Hepatocyte (in vitro differentiated cells): ENCODE data around the gene CLMP. TPM values are rescaled to one million over a fixed set of nuclear protein-coding genes. Genes with fewer than 3 reads are reported as not detected.
"Not testable (repeated sequence)": the region's sequence is repeated elsewhere in the genome, so short reads cannot be mapped to it uniquely, and the experiment has no call there.

Source experiments
- DNase-seq: peaks from one replicate; pipeline ENCODE4 v3.0.0-alpha.2; 2016; ENCODE audit warnings: low spot score
- H2AFZ ChIP-seq: fragments of 200-600 bp; sonication (generic); 2 replicates; pipeline ENCODE4 v1.6.0; 2016; ENCODE audit warnings: antibody characterized with exemption, mild to moderate bottlenecking
- H3K27ac ChIP-seq: fragments of 200-600 bp; sonication (generic); 2 replicates; pipeline ENCODE4 v1.5.1; 2016; ENCODE audit warnings: mild to moderate bottlenecking
- H3K27me3 ChIP-seq: fragments of 200-600 bp; sonication (generic); 2 replicates; pipeline ENCODE4 v1.6.1; 2016
- H3K36me3 ChIP-seq: fragments of 200-600 bp; sonication (generic); replicated peaks from 2 replicates; pipeline ENCODE4 v1.5.1; 2016; ENCODE audit warnings: low read depth; ENCODE audit not compliant: insufficient read depth
- H3K4me1 ChIP-seq: fragments of 200-600 bp; sonication (generic); 2 replicates; pipeline ENCODE4 v1.5.1; 2016; ENCODE audit warnings: mild to moderate bottlenecking, moderate library complexity; ENCODE audit not compliant: insufficient read depth
- H3K4me2 ChIP-seq: fragments of 200-600 bp; sonication (generic); 2 replicates; pipeline ENCODE4 v1.6.0; 2016
- H3K4me3 ChIP-seq: fragments of 200-600 bp; sonication (generic); 2 replicates; pipeline ENCODE4 v1.5.1; 2016; ENCODE audit warnings: mild to moderate bottlenecking
- H3K79me2 ChIP-seq: fragments of 200-600 bp; sonication (generic); 2 replicates; pipeline ENCODE4 v1.6.0; 2017; ENCODE audit warnings: mild to moderate bottlenecking
- H3K9me2 ChIP-seq: fragments of 200-600 bp; sonication (generic); replicated peaks from 2 replicates; pipeline ENCODE4 v1.6.0; 2017; ENCODE audit warnings: mild to moderate bottlenecking; ENCODE audit not compliant: insufficient read depth
- H3K9me3 ChIP-seq: fragments of 200-600 bp; sonication (generic); 2 replicates; pipeline ENCODE4 v1.5.1; 2016; ENCODE audit warnings: low read depth, mild to moderate bottlenecking
- H4K20me1 ChIP-seq: fragments of 200-600 bp; sonication (generic); 2 replicates; pipeline ENCODE4 v1.6.0; 2016; ENCODE audit warnings: mild to moderate bottlenecking; ENCODE audit not compliant: insufficient read depth, poor library complexity, severe bottlenecking
- CTCF ChIP-seq: fragments of 200-600 bp; sonication (generic); IDR thresholded peaks from 2 replicates; pipeline ENCODE4 v1.5.1; 2016; ENCODE audit warnings: antibody characterized with exemption, mild to moderate bottlenecking; ENCODE audit not compliant: poor library complexity
- EZH2 ChIP-seq: fragments of 200-600 bp; sonication (generic); IDR thresholded peaks from 2 replicates; pipeline ENCODE4 v1.6.1; 2016; ENCODE audit warnings: antibody characterized with exemption, mild to moderate bottlenecking, borderline replicate concordance
- EZH2phosphoT487 ChIP-seq: fragments of 200-600 bp; sonication (generic); IDR thresholded peaks from one replicate; pipeline ENCODE4 v1.6.1; 2018; ENCODE audit warnings: antibody characterized with exemption, mild to moderate bottlenecking, low read depth, moderate library complexity; ENCODE audit not compliant: unreplicated experiment, severe bottlenecking
- WGBS: methylation state at CpG from one replicate; pipeline ENCODE4 v1.1.6; 2016; ENCODE audit warnings: low lambda C conversion rate; ENCODE audit errors: missing lambda C conversion rate; 5-methylcytosine and 5-hydroxymethylcytosine counted together
- polyA plus RNA-seq: library from polyadenylated mRNA; unstranded; fragments of >200 nt; fragmentation: Nextera tagmentation; extraction: Ambion mirVana; gene quantifications from 2 replicates; pipeline ENCODE4 v1.2.1, GENCODE V29; 2016
- total RNA-seq: library from RNA; depleted of rRNA; stranded (reverse); fragments of >200 nt; gene quantifications from 2 replicates; pipeline ENCODE4 v1.2.3, GENCODE V29; 2014

The CLMP gene
- total and polyA plus RNA-seq, 2 experiments from 2014 or later: 23.3 to 59.4 TPM

- Histone ChIP-seq H4K20me1 (peaks cover 63% of the 10 kb centered on the region), H2AFZ (no peak overlapping the region), H3K36me3 (no peaks in the 10 kb centered on the region), H3K4me3 (peak overlapping the region; percentile 52), H3K9me3 (no peaks in the 10 kb centered on the region), H3K9me2 (no peaks in the 10 kb centered on the region), H3K79me2 (peaks cover 61% of the 10 kb centered on the region), H3K4me1 (peaks cover 26% of the 10 kb centered on the region), H3K27ac (no peak overlapping the region), H3K4me2 (peak overlapping the region; percentile 93), H3K27me3 (no peaks in the 10 kb centered on the region)
- DNase-seq: no peak
- TF ChIP-seq EZH2 (no peak), CTCF (no peak)
- WGBS: 8% methylated on average over 8 of the region's 8 CpGs
These were observed 134.6 kb downstream of the CLMP start for GRCh38 chr11:123060277-123061000.

GRCh38 chr11:123059041-123059920 lies 135.8 kb downstream of the CLMP start:
- peak overlapping the region; percentile 9 for H3K27ac ChIP-seq

GRCh38 chr11:123057661-123058305 lies 137.3 kb downstream of the CLMP start:
- Histone ChIP-seq H3K4me3 (no peak overlapping the region), H2AFZ (no peak overlapping the region), H3K4me2 (peak overlapping the region; percentile 93), H3K9me2 (no peaks in the 10 kb centered on the region), H3K36me3 (peaks cover 3% of the 10 kb centered on the region), H3K9me3 (no peaks in the 10 kb centered on the region), H3K27me3 (no peaks in the 10 kb centered on the region), H4K20me1 (peaks cover 74% of the 10 kb centered on the region), H3K79me2 (peaks cover 41% of the 10 kb centered on the region), H3K27ac (no peak overlapping the region), H3K4me1 (peaks cover 11% of the 10 kb centered on the region)
- 90% methylated on average over 5 of the region's 5 CpGs for WGBS
- DNase-seq: no peak
- TF ChIP-seq EZH2 (no peak), CTCF (no peak), EZH2phosphoT487 (no peak)

More at GRCh38 chr11:123059041-123059920, 135.8 kb downstream of the CLMP start:
- not testable (repeated sequence) for H3K36me3 ChIP-seq, DNase-seq, H3K9me3 ChIP-seq, H2AFZ ChIP-seq, H3K9me2 ChIP-seq, H3K27me3 ChIP-seq
- WGBS: 66% methylated on average over 18 of the region's 18 CpGs
- Histone ChIP-seq H3K79me2 (peaks cover 50% of the 10 kb centered on the region), H3K4me2 (peak overlapping the region; percentile 93), H3K4me1 (peaks cover 21% of the 10 kb centered on the region), H3K4me3 (peak overlapping the region; percentile 52), H4K20me1 (peaks cover 74% of the 10 kb centered on the region)
